ENCODE data around the gene PNKD. TPM values are rescaled to one million over a fixed set of nuclear protein-coding genes. Genes with fewer than 3 reads are reported as not detected.
A peak's percentile ranks its signal among the peaks of the same experiment; 100 is the strongest.

Gene PNKD
- total RNA-seq, 1 donor from 2014 or later, result 18.0 TPM

- no peak for DNase-seq (ENCODE audit: low read depth, low spot score)
Measured at GRCh38 chr2:218370410-218371063, 100.2 kb downstream of the PNKD start.

- no peak for DNase-seq (ENCODE audit: low read depth, low spot score)
Measured at GRCh38 chr2:218371983-218372350, 101.6 kb downstream of the PNKD start.

GRCh38 chr2:218374795-218375194 is 104.5 kb downstream of the PNKD start:
- DNase-seq (ENCODE audit: low read depth, low spot score), result no peak

- no peak for DNase-seq (ENCODE audit: low read depth, low spot score)
Measured at GRCh38 chr2:218375212-218375611, 104.9 kb downstream of the PNKD start.

DNA sequence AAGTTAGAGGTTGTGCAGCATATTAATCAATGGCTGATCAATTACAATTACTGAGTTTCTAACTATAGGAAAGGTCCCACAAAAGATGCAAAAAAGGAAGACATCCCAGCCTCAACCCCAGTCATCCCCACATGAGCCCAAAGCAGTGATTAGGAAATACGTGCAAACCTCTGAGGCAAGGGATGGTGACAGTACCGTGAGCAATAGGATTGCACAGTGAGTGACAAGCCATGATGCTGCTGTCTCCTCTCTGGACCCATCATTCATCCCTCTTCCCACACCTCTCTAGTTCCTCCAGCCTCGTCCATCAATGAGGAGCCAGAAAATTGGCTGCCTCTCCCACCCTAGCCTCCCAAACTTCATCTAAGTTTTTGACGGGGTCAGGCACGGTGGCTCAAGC is 107.7 kb downstream of the PNKD start:
- no peak for DNase-seq (ENCODE audit: low read depth, low spot score)

DNA sequence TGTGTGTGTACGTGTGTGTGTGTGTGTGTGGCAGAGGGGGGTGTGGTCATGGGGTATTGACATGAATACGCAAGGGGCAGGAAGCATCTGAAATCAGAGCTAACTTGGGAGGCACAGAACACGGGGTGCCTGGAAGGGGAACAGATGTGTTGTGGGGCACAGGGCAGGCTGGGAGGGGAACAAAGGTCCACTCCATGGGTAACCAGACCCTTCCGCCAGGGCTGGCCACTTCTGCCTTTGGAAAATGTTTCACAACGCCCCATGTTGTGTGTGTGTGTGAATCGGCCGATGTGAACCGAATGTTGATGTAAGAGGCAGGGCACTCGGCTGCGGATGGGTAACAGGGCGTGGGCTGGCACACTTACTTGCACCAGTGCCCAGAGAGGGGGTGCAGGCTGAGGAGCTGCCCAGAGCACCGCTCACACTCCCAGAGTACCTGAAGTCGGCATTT is 111.6 kb downstream of the PNKD start, which contains the start of gene SLC11A1:
TSS of gene SLC11A1 (plus strand) at position 358 of the 451 bp plus-strand sequence. CDS start 96 bp downstream, outside the sequence.
- no peak for DNase-seq (ENCODE audit: low read depth, low spot score)

GRCh38 chr2:218382785-218383184 is 112.5 kb downstream of the PNKD start:
- DNase-seq (ENCODE audit: low read depth, low spot score), result no peak

GRCh38 chr2:218383892-218384519 is 113.7 kb downstream of the PNKD start:
- DNase-seq (ENCODE audit: low read depth, low spot score), result no peak

GRCh38 chr2:218384975-218385374 is 114.7 kb downstream of the PNKD start:
- no peak for DNase-seq (ENCODE audit: low read depth, low spot score)

DNA sequence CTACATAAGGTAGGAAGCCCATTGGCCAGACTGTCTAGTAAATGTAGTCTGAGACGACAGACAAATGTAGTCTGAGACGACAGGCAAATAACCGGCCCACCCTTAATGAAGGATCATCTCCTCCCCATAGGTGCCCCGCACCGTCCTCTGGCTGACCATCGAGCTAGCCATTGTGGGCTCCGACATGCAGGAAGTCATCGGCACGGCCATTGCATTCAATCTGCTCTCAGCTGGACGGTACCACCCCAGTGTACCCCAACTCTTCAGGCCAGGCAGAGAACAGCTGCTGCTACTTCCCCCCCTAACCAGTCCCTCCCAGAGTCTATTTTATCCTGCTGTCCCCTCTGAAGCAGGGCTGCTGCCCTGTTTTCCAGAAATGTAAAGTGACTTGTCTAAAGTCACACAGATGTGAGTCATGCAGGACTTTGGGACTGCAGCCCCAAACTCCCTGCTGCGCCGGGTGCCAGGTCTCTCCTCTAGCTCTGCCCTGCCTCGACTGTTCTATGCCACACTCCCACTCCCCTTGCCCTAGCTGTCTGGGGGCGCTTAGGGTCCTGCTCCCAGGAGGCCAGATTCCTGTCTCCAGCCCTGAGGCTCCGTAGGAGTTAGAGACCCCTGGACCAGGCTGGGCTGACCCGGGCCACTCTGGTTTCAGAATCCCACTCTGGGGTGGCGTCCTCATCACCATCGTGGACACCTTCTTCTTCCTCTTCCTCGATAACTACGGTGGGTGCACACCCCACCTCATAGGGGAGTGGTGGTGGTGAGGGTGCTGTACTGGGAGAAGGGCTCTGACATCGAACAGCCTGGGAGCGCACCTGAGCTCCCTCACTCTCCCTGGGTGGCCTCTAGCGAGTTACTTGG is 116.4 kb downstream of the PNKD start:
- no peak for DNase-seq (ENCODE audit: low read depth, low spot score)

- DNase-seq (ENCODE audit: low read depth, low spot score), result peak; percentile 48
Measured at GRCh38 chr2:218387369-218388194, 117.3 kb downstream of the PNKD start.

DNA sequence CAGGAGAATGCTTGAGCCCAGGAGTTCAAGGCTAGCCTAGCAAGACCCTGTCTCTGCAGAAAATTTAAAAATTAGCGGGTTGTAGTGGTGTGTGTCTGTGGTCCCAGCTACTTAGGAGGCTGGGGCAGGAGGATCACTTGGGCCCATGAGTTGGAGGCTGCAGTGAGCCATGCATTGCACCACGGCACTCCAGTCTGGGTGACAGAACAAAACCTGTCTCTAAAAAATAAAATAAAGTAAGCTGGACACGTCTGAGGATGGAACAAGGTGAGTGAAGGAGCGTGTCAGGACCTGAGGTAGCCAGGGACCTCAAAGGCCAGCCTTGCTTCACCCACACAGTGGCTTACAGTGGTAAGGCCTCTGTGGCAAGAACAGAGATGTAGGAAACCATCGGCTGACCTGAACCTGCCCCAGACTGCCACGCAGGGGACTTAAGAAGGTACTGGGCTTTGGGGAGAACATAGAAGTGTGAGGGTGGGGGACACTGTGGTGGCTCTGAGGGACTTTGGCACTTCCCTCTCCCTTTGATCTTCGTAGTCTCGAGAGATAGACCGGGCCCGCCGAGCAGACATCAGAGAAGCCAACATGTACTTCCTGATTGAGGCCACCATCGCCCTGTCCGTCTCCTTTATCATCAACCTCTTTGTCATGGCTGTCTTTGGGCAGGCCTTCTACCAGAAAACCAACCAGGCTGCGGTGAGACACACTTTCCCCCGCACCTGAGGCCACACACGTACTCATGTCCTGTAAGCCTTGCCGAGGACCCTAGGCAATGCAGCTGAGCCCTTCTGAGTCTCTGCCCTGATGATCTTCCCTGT is 119.2 kb downstream of the PNKD start:
- DNase-seq (ENCODE audit: low read depth, low spot score), result no peak

DNA sequence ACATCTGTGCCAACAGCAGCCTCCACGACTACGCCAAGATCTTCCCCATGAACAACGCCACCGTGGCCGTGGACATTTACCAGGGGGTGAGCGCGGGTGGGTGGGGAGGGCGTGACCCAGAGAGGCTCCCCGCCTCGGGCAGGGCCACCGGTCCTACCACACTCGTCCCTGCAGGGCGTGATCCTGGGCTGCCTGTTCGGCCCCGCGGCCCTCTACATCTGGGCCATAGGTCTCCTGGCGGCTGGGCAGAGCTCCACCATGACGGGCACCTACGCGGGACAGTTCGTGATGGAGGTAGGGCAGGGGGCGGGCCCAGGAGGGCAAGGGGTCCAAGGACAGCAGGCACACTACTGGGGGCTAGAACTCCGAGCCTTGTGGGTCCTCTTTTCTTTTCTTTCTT is 120.9 kb downstream of the PNKD start:
- DNase-seq (ENCODE audit: low read depth, low spot score), result no peak

- no peak for DNase-seq (ENCODE audit: low read depth, low spot score)
Measured at GRCh38 chr2:218392459-218392858, 122.1 kb downstream of the PNKD start.

DNA sequence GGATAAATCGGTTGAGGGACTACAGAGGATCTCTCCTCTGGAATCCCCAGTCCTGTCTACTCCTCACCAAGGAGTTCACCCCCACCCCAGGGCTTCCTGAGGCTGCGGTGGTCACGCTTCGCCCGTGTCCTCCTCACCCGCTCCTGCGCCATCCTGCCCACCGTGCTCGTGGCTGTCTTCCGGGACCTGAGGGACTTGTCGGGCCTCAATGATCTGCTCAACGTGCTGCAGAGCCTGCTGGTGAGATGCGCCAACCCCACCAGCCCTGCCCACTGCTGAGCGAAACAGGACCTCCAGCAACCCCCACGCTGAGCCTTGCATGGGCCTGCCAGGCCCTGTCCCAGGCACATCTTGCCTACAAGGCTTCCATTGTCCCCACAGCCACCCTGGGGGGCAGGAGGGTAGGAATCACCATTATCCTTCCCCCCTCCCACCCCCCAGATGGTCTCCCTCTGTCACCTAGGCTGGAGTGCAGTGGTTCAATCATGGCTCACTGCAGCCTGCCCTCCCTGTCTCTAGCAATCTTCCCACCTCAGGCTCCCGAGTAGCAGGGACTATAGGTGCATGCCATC is 122.7 kb downstream of the PNKD start:
- no peak for DNase-seq (ENCODE audit: low read depth, low spot score)

DNA sequence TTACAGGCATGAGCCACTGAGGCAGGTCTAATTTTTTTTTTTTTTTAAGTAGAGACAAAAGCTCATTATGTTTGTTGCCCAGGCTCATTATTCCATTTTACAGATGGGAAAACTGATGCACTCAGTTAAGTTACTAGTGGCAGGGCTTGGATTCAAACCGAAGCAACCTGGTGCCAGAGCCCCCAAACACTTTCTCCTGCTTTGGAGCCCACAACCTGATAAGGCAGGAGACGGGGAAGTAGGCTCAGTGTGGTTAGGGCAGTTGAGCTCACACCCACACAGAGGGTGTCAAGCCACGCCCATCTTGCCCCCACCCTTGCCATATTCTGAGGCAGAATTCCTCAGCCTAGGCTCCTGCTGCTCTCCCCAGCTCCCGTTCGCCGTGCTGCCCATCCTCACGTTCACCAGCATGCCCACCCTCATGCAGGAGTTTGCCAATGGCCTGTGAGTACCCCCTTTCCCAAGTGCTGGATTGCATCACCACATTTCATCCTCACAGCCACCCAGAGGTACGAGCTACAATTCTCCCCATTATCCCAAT is 123.5 kb downstream of the PNKD start:
- no peak for DNase-seq (ENCODE audit: low read depth, low spot score)

- DNase-seq (ENCODE audit: low read depth, low spot score), result no peak
Measured at GRCh38 chr2:218394298-218395089, 124.2 kb downstream of the PNKD start.

DNA sequence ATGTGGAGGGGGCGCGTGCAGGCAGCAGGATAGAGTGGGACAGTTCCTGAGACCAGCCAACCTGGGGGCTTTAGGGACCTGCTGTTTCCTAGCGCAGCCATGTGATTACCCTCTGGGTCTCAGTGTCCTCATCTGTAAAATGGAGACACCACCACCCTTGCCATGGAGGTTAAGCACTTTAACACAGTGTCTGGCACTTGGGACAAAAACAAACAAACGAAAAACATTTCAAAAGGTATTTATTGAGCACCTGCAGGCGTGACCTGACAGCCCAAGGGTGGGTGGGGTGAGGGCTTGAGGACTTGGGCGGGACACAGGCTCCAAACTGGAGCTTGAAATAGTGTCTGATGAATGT is 124.7 kb downstream of the PNKD start:
- no peak for DNase-seq (ENCODE audit: low read depth, low spot score)

DNA sequence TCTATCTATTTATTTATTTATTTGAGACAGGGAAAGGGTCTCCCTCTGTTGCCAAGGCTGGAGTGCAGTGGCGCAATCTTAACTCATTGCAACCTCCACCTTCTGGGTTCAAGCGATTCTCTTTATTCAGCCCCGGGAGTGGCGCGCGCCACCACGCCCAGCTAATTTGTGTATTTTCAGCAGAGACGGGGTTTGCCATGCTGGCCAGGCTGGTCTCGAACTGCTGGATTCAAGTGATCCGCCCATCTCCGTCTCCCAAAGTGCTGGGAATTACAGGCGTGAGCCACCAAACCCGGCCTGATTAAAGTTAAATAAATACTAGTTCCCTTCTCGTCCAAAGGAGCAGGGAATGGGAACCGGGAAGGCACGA is 125.1 kb downstream of the PNKD start:
- DNase-seq (ENCODE audit: low read depth, low spot score), result no peak

Measured in pulmonary artery endothelial cell (primary cell).